Adrenal gland (tissue), 12 donors: ENCODE results near the gene MKNK2. TPM values are rescaled to one million over a fixed set of nuclear protein-coding genes. Genes with fewer than 3 reads are reported as not detected.
A peak's percentile ranks its signal among the peaks of the same experiment; 100 is the strongest.

Experiments used
- DNase-seq, 7 donors: peaks; one replicate each; pipeline ENCODE4 v3.0.0-alpha.2; 2019 to 2020
- H3K27ac ChIP-seq, 5 donors: fragments of 200-600 bp; sonication (generic) in 4 of 5; 1 replicate in 3 of 5; 2 replicates in 2 of 5; pipeline versions ENCODE4 v1.5.1 to v1.8.0; 2016 to 2020; ENCODE audit warnings: mild to moderate bottlenecking in 1 of 5
- H3K27me3 ChIP-seq: fragments of 200-600 bp; 2 replicates; pipeline ENCODE4 v1.8.0; 2021
- H3K36me3 ChIP-seq, 2 donors: fragments of 200-600 bp; replicated peaks in 1 of 2; 1 replicate in 1 of 2; 2 replicates in 1 of 2; pipeline versions ENCODE4 v1.5.1 to v1.8.0; 2018 to 2022
- H3K4me1 ChIP-seq, 2 donors: fragments of 200-600 bp; replicated peaks in 1 of 2; 1 replicate in 1 of 2; 2 replicates in 1 of 2; pipeline versions ENCODE4 v1.5.1 to v1.8.0; 2018 to 2021
- H3K4me3 ChIP-seq, 4 donors: fragments of 200-600 bp; sonication (generic) in 3 of 4; one replicate each; pipeline ENCODE4 v1.5.1; 2016 to 2018
- H3K9me3 ChIP-seq, 3 donors: fragments of 200-600 bp; sonication (generic) in 1 of 3; replicated peaks in 1 of 3; 1 replicate in 2 of 3; 2 replicates in 1 of 3; pipeline versions ENCODE4 v1.5.1 to v1.8.0; 2016 to 2021
- CTCF ChIP-seq, 6 experiments: fragments of 450-650 bp in 4 of 6; fragments of 200-600 bp in 2 of 6; sonication (generic) in 1 of 6; IDR thresholded peaks; 1 replicate in 5 of 6; 2 replicates in 1 of 6; pipeline versions ENCODE4 v1.5.1 to v1.8.0; 2016 to 2021; ENCODE audit warnings: antibody characterized with exemption in 6 of 6, mild to moderate bottlenecking in 2 of 6, moderate library complexity in 1 of 6
- POLR2A ChIP-seq, 2 donors: fragments of 450-650 bp; IDR thresholded peaks; one replicate each; pipeline ENCODE4 v1.6.1; 2017; ENCODE audit warnings: antibody characterized with exemption in 2 of 2, mild to moderate bottlenecking in 2 of 2, moderate library complexity in 1 of 2
- WGBS, 4 donors: extraction: QIAGEN DNeasy Blood & Tissue Kit in 2 of 4; methylation state at CpG; one replicate each; pipeline versions ENCODE4 v1.1.5 to v1.1.7; 2013 to 2017; 5-methylcytosine and 5-hydroxymethylcytosine counted together
- intact Hi-C, 2 donors: fragments of 100-400 bp; cut with DNase I; formaldehyde crosslinking; loops; one replicate each; pipeline versions ENCODE4 v1.14.1 to v1.15.0; 2022 to 2023
- polyA plus RNA-seq, 3 donors: library from polyadenylated mRNA; stranded (reverse); fragments of 200-250 nt in 2 of 3; fragments of 350-450 nt in 1 of 3; fragmentation: Illumina TruSeq in 1 of 3; extraction: RNeasy Lipid Tissue Mini Kit (QIAGEN cat#74804) in 1 of 3; gene quantifications; one replicate each; pipeline ENCODE4 v1.2.3, GENCODE V29; 2013 to 2014
- total RNA-seq, 9 donors: library from RNA; depleted of rRNA in 4 of 9; stranded (reverse); fragments of >200 nt in 4 of 9; fragments of 120-200 nt in 1 of 9; fragmentation: NEBNext Ultra II Directional in 1 of 9; extraction: Animal tissue kit (Norgen Biotek cat#: 25700) in 1 of 9; gene quantifications; one replicate each; pipeline versions ENCODE4 v1.1.0 to v1.2.4, GENCODE V29; 2013 to 2023
- donor health status: healthy with polysubstance abuse.
- donor health status: Bipolar disorder and iron deficiency.
- donor health status: DM: yes; HTN: yes; CAD: no.
- donor health status: DM: no; HTN: no; CAD: no.
- donor health status: DM: no; HTN: no; CAD: no.
- donor health status: DM: yes; HTN: yes; CAD: no.

MKNK2 gene
- total and polyA plus RNA-seq, 12 donors = 25.5 to 440 (median 164) TPM

GRCh38 chr19:2064788-2065524, 13.9 kb upstream of the MKNK2 start:
- Histone ChIP-seq H3K36me3 (no peaks in the 10 kb centered on the region), H3K27ac (peak overlapping the region; percentile 88 to 100 (median 96)), H3K4me3 (no peak overlapping the region), H3K27me3 (no peaks in the 10 kb centered on the region), H3K4me1 (peaks cover 43 to 50% of the 10 kb centered on the region in 2 donors), H3K9me3 (no peaks in the 10 kb centered on the region)
- peak; percentile 72 to 93 (median 80) for DNase-seq
- WGBS, 4 donors = 38 to 53% (median 43%) methylated on average over 9 to 38 of the region's 38 CpGs
- TF ChIP-seq POLR2A (IDR thresholded peaks at IDR 0.05) = peak in 1 of 2 donors; percentile 77
- TF ChIP-seq CTCF (IDR thresholded peaks at IDR 0.05) = peak in 5 of 6 experiments; percentile 18 to 53 (median 45)
- intact Hi-C loops = no loop called here

GRCh38 chr19:2064395-2064787, 13.3 kb upstream of the MKNK2 start:
- H3K27me3 ChIP-seq = no peaks in the 10 kb centered on the region
- no peaks in the 10 kb centered on the region for H3K36me3 ChIP-seq
- no peak overlapping the region for H3K4me3 ChIP-seq
- 43 to 57% (median 47%) methylated on average over 10 to 13 of the region's 13 CpGs for WGBS, 4 donors
- H3K4me1 ChIP-seq = peaks cover 43 to 50% of the 10 kb centered on the region in 2 donors
- H3K9me3 ChIP-seq = no peaks in the 10 kb centered on the region
- TF ChIP-seq CTCF (IDR thresholded peaks at IDR 0.05) (no peak), POLR2A (IDR thresholded peaks at IDR 0.05) (no peak)
- peak overlapping the region; percentile 88 to 100 (median 96) for H3K27ac ChIP-seq
- intact Hi-C loops = no loop called here
- peak; percentile 69 to 87 (median 84) for DNase-seq

GRCh38 chr19:2063824-2064223, 12.8 kb upstream of the MKNK2 start:
- Histone ChIP-seq H3K27ac (peak overlapping the region; percentile 88 to 100 (median 96)), H3K9me3 (no peaks in the 10 kb centered on the region), H3K4me3 (no peak overlapping the region), H3K4me1 (peaks cover 44 to 53% of the 10 kb centered on the region in 2 donors), H3K27me3 (no peaks in the 10 kb centered on the region), H3K36me3 (no peaks in the 10 kb centered on the region)
- TF ChIP-seq POLR2A (IDR thresholded peaks at IDR 0.05) = no peak
- TF ChIP-seq CTCF (IDR thresholded peaks at IDR 0.05) = no peak
- intact Hi-C loops = no loop called here
- no peak for DNase-seq
- 46 to 74% (median 72%) methylated on average over 8 of the region's 8 CpGs for whole genome bisulfite sequencing, 4 donors

- intact Hi-C loops = no loop called here
- Histone ChIP-seq H3K27me3 (no peaks in the 10 kb centered on the region), H3K4me3 (no peak overlapping the region), H3K4me1 (peaks cover 44 to 55% of the 10 kb centered on the region in 2 donors), H3K27ac (peak overlapping the region in 2 of 5 donors; percentile 98 to 100), H3K36me3 (no peaks in the 10 kb centered on the region), H3K9me3 (no peaks in the 10 kb centered on the region)
- TF ChIP-seq CTCF (IDR thresholded peaks at IDR 0.05) (no peak), POLR2A (IDR thresholded peaks at IDR 0.05) (no peak)
- no peak for DNase-seq
- WGBS, 4 donors = 78 to 90% (median 87%) methylated on average over 9 of the region's 9 CpGs
These were observed 11.7 kb upstream of the MKNK2 start for GRCh38 chr19:2062770-2063169.
